NCI-H345 treated with DMSO at 0.1 percent for 48 hours (cell line): ENCODE measurements around the gene CDH24.
A peak's percentile ranks its signal among the peaks of the same experiment; 100 is the strongest.
"Not testable (repeated sequence)": the region's sequence is repeated elsewhere in the genome, so short reads cannot be mapped to it uniquely, and the experiment has no call there.

Source experiments
- DNase-seq: peaks from one replicate; lab custom pipeline; 2025; ENCODE audit not compliant: unreplicated experiment; lab: John Stamatoyannopoulos, UW

CDH24 gene

GRCh38 chr14:23023795-23024152 lies 33.5 kb downstream of the CDH24 start:
- no peak for DNase-seq

- no peak for DNase-seq
Measured at GRCh38 chr14:23023022-23023794, 34.1 kb downstream of the CDH24 start.

GRCh38 chr14:23021889-23022442 lies 35.4 kb downstream of the CDH24 start:
- no peak for DNase-seq

GRCh38 chr14:23021434-23021833 lies 35.9 kb downstream of the CDH24 start:
- DNase-seq = no peak

GRCh38 chr14:23020143-23021128 lies 36.9 kb downstream of the CDH24 start:
- DNase-seq = no peak

GRCh38 chr14:23018107-23018506 lies 39.2 kb downstream of the CDH24 start:
- DNase-seq = no peak

- DNase-seq = no peak
Measured at GRCh38 chr14:23017091-23017490, 40.2 kb downstream of the CDH24 start.

GRCh38 chr14:23015618-23016017 lies 41.7 kb downstream of the CDH24 start:
- no peak for DNase-seq

- not testable (repeated sequence) for DNase-seq
Measured at GRCh38 chr14:23013749-23014054, 43.6 kb downstream of the CDH24 start.

- no peak for DNase-seq
Measured at GRCh38 chr14:23013054-23013748, 44.1 kb downstream of the CDH24 start.

GRCh38 chr14:23009939-23010726 lies 47.2 kb downstream of the CDH24 start, which contains the start of gene C14orf93:
Gene C14orf93, minus strand, starts transcription at chr14:23010143. Its CDS starts 11,120 bp downstream, at chr14:22999023.
- peak; percentile 54 for DNase-seq

- DNase-seq = peak; percentile 44
Measured at GRCh38 chr14:23009483-23009938, 47.8 kb downstream of the CDH24 start.

GRCh38 chr14:23008831-23009230 lies 48.5 kb downstream of the CDH24 start:
- no peak for DNase-seq

GRCh38 chr14:23006544-23007419 lies 50.5 kb downstream of the CDH24 start:
- peak; percentile 97 for DNase-seq

GRCh38 chr14:23006188-23006534 lies 51.2 kb downstream of the CDH24 start:
- DNase-seq = no peak

- no peak for DNase-seq
Measured at GRCh38 chr14:23005451-23006187, 51.7 kb downstream of the CDH24 start.

GRCh38 chr14:23004274-23004673 lies 53.0 kb downstream of the CDH24 start:
- DNase-seq = not testable (repeated sequence)

GRCh38 chr14:23002592-23002991 lies 54.7 kb downstream of the CDH24 start:
- DNase-seq = no peak

- no peak for DNase-seq
Measured at GRCh38 chr14:23000860-23001259, 56.5 kb downstream of the CDH24 start.
